SH-SY5Y (cell line): Measurements from ENCODE around the gene PLD4.

Experiments
- GATA2 ChIP-seq: IDR thresholded peaks from 2 replicates; pipeline ENCODE4 v1.6.1; 2011; ENCODE audit warnings: mild to moderate bottlenecking, low read depth, low read length
- GATA3 ChIP-seq: IDR thresholded peaks from 2 replicates; pipeline ENCODE4 v1.6.1; 2011; ENCODE audit warnings: low read depth, mild to moderate bottlenecking, low read length, moderate library complexity

Gene PLD4

GRCh38 chr14:104924421-104925213 lies at the start of gene PLD4:
TSS of gene PLD4 (plus strand) at chr14:104924879. CDS start at chr14:104927141, 2,262 bp downstream.
- TF ChIP-seq GATA3 (no peak), GATA2 (no peak)

GRCh38 chr14:104875412-104875751 lies 49.3 kb upstream of the PLD4 start:
- no peak for TF ChIP-seq GATA2
- TF ChIP-seq GATA3 = no peak

- no peak for TF ChIP-seq GATA3
- no peak for TF ChIP-seq GATA2
Measured at GRCh38 chr14:104875811-104876210, 48.9 kb upstream of the PLD4 start.

- TF ChIP-seq GATA3 (no peak), GATA2 (no peak)
Measured at GRCh38 chr14:104876251-104876699, 48.4 kb upstream of the PLD4 start.

- TF ChIP-seq GATA3 (no peak), GATA2 (no peak)
Measured at GRCh38 chr14:104877066-104877805, 47.4 kb upstream of the PLD4 start.

- TF ChIP-seq GATA2 = no peak
- no peak for TF ChIP-seq GATA3
Measured at GRCh38 chr14:104877806-104878550, 46.7 kb upstream of the PLD4 start.

GRCh38 chr14:104878582-104878981 lies 46.1 kb upstream of the PLD4 start:
- TF ChIP-seq GATA3 (no peak), GATA2 (no peak)

- TF ChIP-seq GATA2 (no peak), GATA3 (no peak)
Measured at GRCh38 chr14:104879201-104879982, 45.3 kb upstream of the PLD4 start.

- TF ChIP-seq GATA3 (no peak), GATA2 (no peak)
Measured at GRCh38 chr14:104879983-104880565, 44.6 kb upstream of the PLD4 start.

GRCh38 chr14:104880584-104881210 lies 44.0 kb upstream of the PLD4 start:
- TF ChIP-seq GATA3 = no peak
- no peak for TF ChIP-seq GATA2

- TF ChIP-seq GATA2 (no peak), GATA3 (no peak)
Measured at GRCh38 chr14:104881369-104881979, 43.2 kb upstream of the PLD4 start.

GRCh38 chr14:104882325-104882973 lies 42.2 kb upstream of the PLD4 start:
- TF ChIP-seq GATA2 (no peak), GATA3 (no peak)
